ENCODE measurements around the gene FKRP.
A peak's percentile ranks its signal among the peaks of the same experiment; 100 is the strongest.
"Not testable (repeated sequence)": the region's sequence is repeated elsewhere in the genome, so short reads cannot be mapped to it uniquely, and the experiment has no call there.

Gene FKRP

GRCh38 chr19:46745521-46746280 is at the start of gene FKRP:
Gene FKRP (plus strand): TSS chr19:46746057. CDS start chr19:46755451, 9,394 bp downstream.
- peaks cover 55% of the 10 kb centered on the region for H3K4me1 Mint-ChIP-seq (ENCODE audit: low read depth)
- no peaks in the 10 kb centered on the region for H3K27me3 Mint-ChIP-seq
- DNase-seq: peak; percentile 73
- H3K36me3 Mint-ChIP-seq (ENCODE audit: low read depth): peaks cover 55% of the 10 kb centered on the region
- no peaks in the 10 kb centered on the region for H3K9me3 Mint-ChIP-seq
- H3K27ac Mint-ChIP-seq: peak within 1 kb of the TSS; percentile 92
- H3K4me3 Mint-ChIP-seq: peak within 1 kb of the TSS; percentile 96

DNA sequence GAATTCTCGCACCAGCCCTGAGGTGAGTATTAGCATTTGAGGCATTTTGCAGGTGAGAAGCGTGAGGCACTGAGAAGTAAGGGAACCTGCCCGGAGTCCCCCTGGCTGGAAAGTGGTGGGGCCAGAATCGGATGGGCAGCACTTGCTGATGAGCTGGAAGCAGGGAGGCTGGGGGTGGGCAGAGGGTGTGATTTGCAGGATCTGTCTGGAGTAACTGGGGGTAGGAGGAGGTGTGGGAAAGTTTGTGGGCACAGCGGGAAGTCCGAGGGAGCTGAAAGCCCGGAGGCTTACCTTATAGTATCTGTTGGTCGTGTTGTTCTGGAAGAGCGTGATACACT is 49.0 kb upstream of the FKRP start:
- Mint-ChIP-seq H3K27ac (no peak overlapping the region), H3K27me3 (no peaks in the 10 kb centered on the region), H3K9me3 (no peaks in the 10 kb centered on the region), H3K4me3 (no peak overlapping the region), H3K36me3 (ENCODE audit: low read depth) (peaks cover 94% of the 10 kb centered on the region), H3K4me1 (ENCODE audit: low read depth) (no peaks in the 10 kb centered on the region)
- DNase-seq: no peak

- H3K27ac Mint-ChIP-seq: no peak overlapping the region
- H3K4me3 Mint-ChIP-seq: no peak overlapping the region
- H3K4me1 Mint-ChIP-seq (ENCODE audit: low read depth): no peaks in the 10 kb centered on the region
Measured at GRCh38 chr19:46697204-46697960, 48.5 kb upstream of the FKRP start.

DNA sequence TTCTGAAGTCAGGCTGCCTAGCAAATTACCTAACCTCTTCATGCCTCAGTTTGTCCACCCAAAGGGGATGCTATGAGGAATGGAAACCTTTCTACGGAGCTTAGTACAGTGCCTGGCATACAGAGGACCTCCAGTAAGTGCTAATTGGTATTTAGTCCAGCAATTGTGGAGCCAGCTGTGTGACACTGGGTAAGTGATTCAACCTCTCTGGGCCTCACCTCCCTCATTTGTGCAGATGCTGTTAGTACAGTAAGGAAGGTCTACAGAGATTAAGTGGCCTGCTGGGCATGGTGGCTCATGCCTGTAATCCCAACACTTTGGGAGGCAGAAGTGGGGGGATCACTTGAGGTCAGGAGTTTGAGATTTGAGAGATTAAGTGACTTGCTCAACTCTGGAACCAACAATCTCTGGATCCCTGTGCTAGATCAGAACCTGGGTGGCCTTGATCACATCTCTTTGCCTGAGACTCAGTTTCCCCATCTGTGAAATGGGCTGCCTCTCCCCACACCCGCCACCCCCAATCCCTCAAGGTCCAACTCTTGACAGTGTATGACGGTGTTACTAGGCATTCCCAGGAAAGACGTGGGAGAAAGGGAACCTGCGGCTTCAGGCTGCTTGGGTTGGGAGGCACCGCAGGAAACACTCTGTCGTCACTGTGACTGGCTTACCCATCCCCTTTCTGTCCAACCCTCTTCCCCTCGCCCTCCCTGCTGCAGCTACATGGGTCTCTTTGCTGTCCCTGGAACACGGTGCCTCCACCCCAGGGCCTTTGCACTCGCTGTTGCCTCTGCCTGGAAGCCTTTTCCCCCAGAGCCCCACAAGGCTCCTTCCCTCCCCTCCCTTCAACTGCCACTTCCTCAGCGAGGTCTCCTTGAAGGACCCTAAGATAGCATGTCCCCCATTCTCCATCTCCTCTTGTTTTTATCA is 47.2 kb upstream of the FKRP start:
- peak overlapping the region; percentile 59 for H3K27ac Mint-ChIP-seq
- H3K4me1 Mint-ChIP-seq (ENCODE audit: low read depth): no peaks in the 10 kb centered on the region

More at GRCh38 chr19:46697204-46697960, 48.5 kb upstream of the FKRP start:
- Mint-ChIP-seq H3K27me3 (no peaks in the 10 kb centered on the region), H3K36me3 (ENCODE audit: low read depth) (peaks cover 94% of the 10 kb centered on the region), H3K9me3 (no peaks in the 10 kb centered on the region)
- DNase-seq: no peak

DNA sequence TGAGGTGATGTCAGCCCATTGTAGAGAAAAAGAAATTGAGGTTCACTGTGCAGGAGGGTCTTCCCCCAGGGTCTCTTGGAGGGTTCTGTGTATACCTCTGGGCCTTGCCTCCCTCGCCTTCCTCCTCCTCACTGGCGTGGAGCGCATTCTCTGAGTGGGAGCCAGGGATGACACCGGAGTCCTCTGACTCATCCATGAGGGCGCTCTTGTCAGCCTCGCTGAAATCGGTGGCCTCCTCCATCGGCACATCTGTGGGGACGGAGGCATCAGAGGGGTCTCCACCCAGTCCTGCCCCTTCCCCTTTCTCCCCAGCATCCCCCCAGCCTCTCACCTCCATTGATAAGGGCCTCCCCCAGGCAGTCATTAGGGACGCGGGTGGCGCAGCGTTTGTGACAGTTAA is 45.2 kb upstream of the FKRP start:
- peaks cover 90% of the 10 kb centered on the region for H3K36me3 Mint-ChIP-seq (ENCODE audit: low read depth)

More for the DNA sequence above, 47.2 kb upstream of the FKRP start:
- H3K27me3 Mint-ChIP-seq: no peaks in the 10 kb centered on the region
- peaks cover 91% of the 10 kb centered on the region for H3K36me3 Mint-ChIP-seq (ENCODE audit: low read depth)
- DNase-seq: no peak
- H3K4me3 Mint-ChIP-seq: no peak overlapping the region
- H3K9me3 Mint-ChIP-seq: no peaks in the 10 kb centered on the region

GRCh38 chr19:46704379-46705076 is 41.3 kb upstream of the FKRP start:
- Mint-ChIP-seq H3K9me3 (no peaks in the 10 kb centered on the region), H3K4me1 (ENCODE audit: low read depth) (peaks cover 7% of the 10 kb centered on the region), H3K4me3 (no peak overlapping the region), H3K36me3 (ENCODE audit: low read depth) (peaks cover 88% of the 10 kb centered on the region), H3K27me3 (no peaks in the 10 kb centered on the region), H3K27ac (peak overlapping the region; percentile 50)
- DNase-seq: peak; percentile 94

More for the DNA sequence above, 45.2 kb upstream of the FKRP start:
- Mint-ChIP-seq H3K27ac (peak overlapping the region; percentile 26), H3K4me1 (ENCODE audit: low read depth) (peaks cover 7% of the 10 kb centered on the region), H3K4me3 (no peak overlapping the region), H3K9me3 (no peaks in the 10 kb centered on the region), H3K27me3 (no peaks in the 10 kb centered on the region)
- DNase-seq: no peak

DNA sequence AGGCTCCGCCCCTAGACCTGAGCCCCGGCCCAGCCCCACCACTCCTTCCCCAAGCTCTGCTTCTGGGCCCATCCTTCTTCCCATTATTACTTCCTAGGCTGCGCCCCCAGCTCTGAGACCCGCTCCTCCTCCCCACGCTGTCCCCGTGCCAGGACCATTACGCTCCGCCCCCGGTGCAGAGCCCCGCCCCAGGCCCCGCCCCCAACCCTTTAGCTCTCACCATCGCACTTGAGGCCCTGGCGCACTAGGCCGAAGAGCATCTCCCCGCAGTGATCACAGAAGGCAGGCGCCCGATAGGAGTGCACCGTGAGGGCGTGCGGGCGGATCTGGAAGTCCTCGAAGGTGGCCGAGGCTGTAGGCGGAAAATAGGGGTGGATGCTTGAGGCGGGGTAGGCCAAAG is 35.2 kb upstream of the FKRP start:
- H3K4me3 Mint-ChIP-seq: no peak overlapping the region
- no peaks in the 10 kb centered on the region for H3K27me3 Mint-ChIP-seq
- H3K36me3 Mint-ChIP-seq (ENCODE audit: low read depth): peaks cover 64% of the 10 kb centered on the region
- H3K27ac Mint-ChIP-seq: no peak overlapping the region
- peaks cover 25% of the 10 kb centered on the region for H3K4me1 Mint-ChIP-seq (ENCODE audit: low read depth)
- H3K9me3 Mint-ChIP-seq: no peaks in the 10 kb centered on the region
- no peak for DNase-seq

DNA sequence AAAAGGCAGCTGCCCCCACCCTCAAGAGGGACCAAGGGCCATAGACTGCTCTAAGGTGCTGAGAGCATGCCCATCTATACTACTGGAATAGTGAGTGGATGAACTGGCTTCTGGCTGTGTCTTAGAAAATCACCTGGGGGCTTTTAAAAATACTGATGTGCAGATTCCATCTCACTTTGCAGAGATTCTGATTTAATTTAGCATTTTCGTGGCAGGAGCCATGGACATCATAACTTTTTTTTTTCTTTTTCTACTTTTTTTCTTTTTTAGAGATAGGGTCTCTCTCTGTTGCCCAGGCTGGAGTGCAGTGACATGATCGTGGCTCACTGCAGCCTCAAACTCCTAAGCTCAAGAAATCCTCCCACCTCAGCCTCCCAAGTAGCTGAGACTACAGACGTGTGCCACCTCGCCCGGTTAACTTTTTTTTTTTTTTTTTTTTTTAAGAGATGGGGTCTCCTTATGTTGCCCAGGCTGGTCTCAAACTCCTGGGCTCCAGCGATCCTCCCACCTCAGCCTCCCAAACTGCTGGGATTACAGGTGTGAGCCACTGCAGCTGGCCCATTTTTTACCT is 33.0 kb upstream of the FKRP start:
- DNase-seq, H3K27me3 Mint-ChIP-seq, H3K9me3 Mint-ChIP-seq: not testable (repeated sequence)
- Mint-ChIP-seq H3K4me1 (ENCODE audit: low read depth) (peaks cover 31% of the 10 kb centered on the region), H3K4me3 (peak overlapping the region; percentile 93), H3K36me3 (ENCODE audit: low read depth) (peaks cover 60% of the 10 kb centered on the region), H3K27ac (peak overlapping the region; percentile 63)

GRCh38 chr19:46713781-46714443 is 31.9 kb upstream of the FKRP start:
- Mint-ChIP-seq H3K36me3 (ENCODE audit: low read depth) (peaks cover 59% of the 10 kb centered on the region), H3K4me3 (peak overlapping the region; percentile 93)
- DNase-seq: peak; percentile 75

DNA sequence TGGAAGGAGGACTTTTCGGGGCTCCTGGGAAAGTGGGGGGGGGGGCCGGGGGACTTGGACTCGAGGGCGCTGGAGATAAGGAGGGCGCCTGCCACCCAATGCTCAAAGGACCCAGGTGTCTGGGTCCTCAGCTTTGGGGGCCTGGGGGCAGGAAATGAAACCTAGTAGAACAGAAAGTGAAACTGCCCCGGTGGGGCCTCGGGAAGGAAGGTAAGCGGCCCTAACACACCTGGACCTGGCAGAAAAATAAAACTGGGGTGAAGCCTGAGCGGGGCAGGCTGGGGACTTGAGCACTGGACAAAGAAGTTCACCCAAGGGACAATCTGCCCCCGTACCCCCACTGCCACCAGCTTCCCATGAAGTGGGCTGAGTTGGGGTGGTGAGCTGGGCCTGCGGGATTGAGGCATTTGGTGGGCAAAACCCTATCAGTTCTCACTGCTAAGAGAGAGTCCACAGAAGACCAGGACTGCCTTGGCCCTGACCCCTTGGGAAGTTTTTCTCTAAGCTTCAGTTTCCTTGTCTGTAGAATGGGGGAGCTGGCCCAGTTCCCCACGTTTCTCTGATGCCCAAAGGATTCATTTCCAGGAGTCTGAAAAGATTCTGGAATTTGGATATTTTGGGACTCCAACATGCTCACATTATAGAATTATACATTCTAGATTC is 31.3 kb upstream of the FKRP start:
- H3K36me3 Mint-ChIP-seq (ENCODE audit: low read depth): peaks cover 59% of the 10 kb centered on the region
- H3K9me3 Mint-ChIP-seq: no peaks in the 10 kb centered on the region
- H3K4me3 Mint-ChIP-seq: peak overlapping the region; percentile 93
- DNase-seq: peak; percentile 73
- peak overlapping the region; percentile 94 for H3K27ac Mint-ChIP-seq
- no peaks in the 10 kb centered on the region for H3K27me3 Mint-ChIP-seq
- peaks cover 49% of the 10 kb centered on the region for H3K4me1 Mint-ChIP-seq (ENCODE audit: low read depth)

More at GRCh38 chr19:46713781-46714443, 31.9 kb upstream of the FKRP start:
- Mint-ChIP-seq H3K27ac (peak overlapping the region; percentile 94), H3K9me3 (no peaks in the 10 kb centered on the region), H3K4me1 (ENCODE audit: low read depth) (peaks cover 42% of the 10 kb centered on the region), H3K27me3 (no peaks in the 10 kb centered on the region)

- Mint-ChIP-seq H3K36me3 (ENCODE audit: low read depth) (peaks cover 60% of the 10 kb centered on the region), H3K27me3 (no peaks in the 10 kb centered on the region), H3K27ac (peak overlapping the region; percentile 94), H3K9me3 (no peaks in the 10 kb centered on the region), H3K4me1 (ENCODE audit: low read depth) (peaks cover 50% of the 10 kb centered on the region), H3K4me3 (peak overlapping the region; percentile 93)
- no peak for DNase-seq
Measured at GRCh38 chr19:46715620-46715974, 30.3 kb upstream of the FKRP start.

- Mint-ChIP-seq H3K4me1 (ENCODE audit: low read depth) (peaks cover 48% of the 10 kb centered on the region), H3K27ac (peak overlapping the region; percentile 94), H3K9me3 (no peaks in the 10 kb centered on the region), H3K27me3 (no peaks in the 10 kb centered on the region), H3K36me3 (ENCODE audit: low read depth) (peaks cover 61% of the 10 kb centered on the region), H3K4me3 (peak overlapping the region; percentile 93)
- DNase-seq: peak; percentile 56
Measured at GRCh38 chr19:46715975-46716671, 29.7 kb upstream of the FKRP start.
